Measurements from ENCODE around the gene DNAJC18.

DNAJC18 gene

GRCh38 chr5:139388198-139388821, 51.0 kb downstream of the DNAJC18 start (continued):
- TF ChIP-seq ZNF776 (tag by site-specific recombination; IDR thresholded peaks at IDR 0.05; ENCODE audit: borderline replicate concordance) (no peak), GFI1B (tag by site-specific recombination; IDR thresholded peaks at IDR 0.05) (no peak), ZNF24 (tag by site-specific recombination; IDR thresholded peaks at IDR 0.05) (no peak), ZFP37 (tag by site-specific recombination; IDR thresholded peaks at IDR 0.05) (no peak), HOXA7 (CRISPR knock-in tag; IDR thresholded peaks at IDR 0.05; ENCODE audit: borderline replicate concordance) (no peak), PRDM1 (tag by site-specific recombination; IDR thresholded peaks at IDR 0.05) (no peak), ZNF48 (tag by site-specific recombination; IDR thresholded peaks at IDR 0.05) (no peak), ZNF501 (tag by site-specific recombination; IDR thresholded peaks at IDR 0.05) (no peak), ZNF366 (tag by site-specific recombination; conservative IDR thresholded peaks at IDR 0.05) (no peak), ZNF292 (tag by site-specific recombination; IDR thresholded peaks at IDR 0.05; ENCODE audit: borderline replicate concordance, low read depth) (no peak), YY1 (tag by site-specific recombination; IDR thresholded peaks at IDR 0.05) (no peak), ZBTB7A (tag by site-specific recombination; IDR thresholded peaks at IDR 0.05; ENCODE audit: low read depth) (no peak), ZNF354C (tag by site-specific recombination; IDR thresholded peaks at IDR 0.05; ENCODE audit: borderline replicate concordance, low read depth) (no peak), OVOL3 (tag by site-specific recombination; IDR thresholded peaks at IDR 0.05) (no peak), EGR2 (tag by site-specific recombination; IDR thresholded peaks at IDR 0.05; ENCODE audit: low read depth) (peak; percentile 93), ZNF148 (tag by site-specific recombination; IDR thresholded peaks at IDR 0.05; ENCODE audit: borderline replicate concordance) (no peak), GLI4 (tag by site-specific recombination; IDR thresholded peaks at IDR 0.05) (no peak), ZNF571 (tag by site-specific recombination; IDR thresholded peaks at IDR 0.05) (no peak), GLIS1 (tag by site-specific recombination; IDR thresholded peaks at IDR 0.05) (no peak; the same call in 1 of the 2 replicates), ZNF513 (tag by site-specific recombination; IDR thresholded peaks at IDR 0.05) (no peak), ZSCAN30 (tag by site-specific recombination; IDR thresholded peaks at IDR 0.05) (no peak), IKZF3 (tag by site-specific recombination; IDR thresholded peaks at IDR 0.05) (no peak; the same call in 1 of the 2 replicates), ZNF658 (tag by site-specific recombination; IDR thresholded peaks at IDR 0.05) (no peak), ZNF10 (tag by site-specific recombination; IDR thresholded peaks at IDR 0.05) (no peak), ZFHX2 (tag by site-specific recombination; conservative IDR thresholded peaks at IDR 0.05) (peak; percentile 95), GLIS2 (tag by site-specific recombination; IDR thresholded peaks at IDR 0.05) (peak; percentile 27; the same call in 1 of the 2 replicates), ZNF18 (tag by site-specific recombination; IDR thresholded peaks at IDR 0.05) (peak; percentile 36), ZXDB (tag by site-specific recombination; IDR thresholded peaks at IDR 0.05) (no peak), ZNF830 (tag by site-specific recombination; IDR thresholded peaks at IDR 0.05; ENCODE audit: low read depth) (no peak), SP2 (tag by site-specific recombination; IDR thresholded peaks at IDR 0.05) (peak; percentile 47)
- TF ChIP-seq, protein P1, sequence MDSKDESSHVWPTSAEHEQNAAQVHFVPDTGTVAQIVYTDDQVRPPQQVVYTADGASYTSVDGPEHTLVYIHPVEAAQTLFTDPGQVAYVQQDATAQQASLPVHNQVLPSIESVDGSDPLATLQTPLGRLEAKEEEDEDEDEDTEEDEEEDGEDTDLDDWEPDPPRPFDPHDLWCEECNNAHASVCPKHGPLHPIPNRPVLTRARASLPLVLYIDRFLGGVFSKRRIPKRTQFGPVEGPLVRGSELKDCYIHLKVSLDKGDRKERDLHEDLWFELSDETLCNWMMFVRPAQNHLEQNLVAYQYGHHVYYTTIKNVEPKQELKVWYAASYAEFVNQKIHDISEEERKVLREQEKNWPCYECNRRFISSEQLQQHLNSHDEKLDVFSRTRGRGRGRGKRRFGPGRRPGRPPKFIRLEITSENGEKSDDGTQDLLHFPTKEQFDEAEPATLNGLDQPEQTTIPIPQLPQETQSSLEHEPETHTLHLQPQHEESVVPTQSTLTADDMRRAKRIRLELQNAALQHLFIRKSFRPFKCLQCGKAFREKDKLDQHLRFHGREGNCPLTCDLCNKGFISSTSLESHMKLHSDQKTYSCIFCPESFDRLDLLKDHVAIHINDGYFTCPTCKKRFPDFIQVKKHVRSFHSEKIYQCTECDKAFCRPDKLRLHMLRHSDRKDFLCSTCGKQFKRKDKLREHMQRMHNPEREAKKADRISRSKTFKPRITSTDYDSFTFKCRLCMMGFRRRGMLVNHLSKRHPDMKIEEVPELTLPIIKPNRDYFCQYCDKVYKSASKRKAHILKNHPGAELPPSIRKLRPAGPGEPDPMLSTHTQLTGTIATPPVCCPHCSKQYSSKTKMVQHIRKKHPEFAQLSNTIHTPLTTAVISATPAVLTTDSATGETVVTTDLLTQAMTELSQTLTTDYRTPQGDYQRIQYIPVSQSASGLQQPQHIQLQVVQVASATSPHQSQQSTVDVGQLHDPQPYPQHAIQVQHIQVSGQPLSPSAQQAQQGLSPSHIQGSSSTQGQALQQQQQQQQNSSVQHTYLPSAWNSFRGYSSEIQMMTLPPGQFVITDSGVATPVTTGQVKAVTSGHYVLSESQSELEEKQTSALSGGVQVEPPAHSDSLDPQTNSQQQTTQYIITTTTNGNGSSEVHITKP (tag by site-specific recombination; IDR thresholded peaks at IDR 0.05): peak; percentile 39; the same call in 1 of the 2 replicates

Data from HEK293 (cell line).